AG09309 (cell line): ENCODE measurements around the gene ACTG2.

Experiments
- DNase-seq: peaks from one replicate; pipeline ENCODE4 v3.0.0-alpha.2; 2010; ENCODE audit warnings: low read depth
- H3K4me3 ChIP-seq: 2 replicates; pipeline ENCODE4 v1.5.1; 2011; ENCODE audit warnings: mild to moderate bottlenecking, low read depth, low read length, moderate library complexity; ENCODE audit not compliant: control insufficient read depth
- TF ChIP-seq, protein P1 (sequence below): IDR thresholded peaks from 2 replicates; pipeline ENCODE4 v1.5.1; 2011; ENCODE audit warnings: mild to moderate bottlenecking, low read depth, low read length, inconsistent platforms; ENCODE audit not compliant: insufficient read depth, control insufficient read depth; ENCODE audit errors: missing control alignments

ACTG2 gene

GRCh38 chr2:73942664-73943063 is 49.9 kb downstream of the ACTG2 start:
- TF ChIP-seq, protein P1, sequence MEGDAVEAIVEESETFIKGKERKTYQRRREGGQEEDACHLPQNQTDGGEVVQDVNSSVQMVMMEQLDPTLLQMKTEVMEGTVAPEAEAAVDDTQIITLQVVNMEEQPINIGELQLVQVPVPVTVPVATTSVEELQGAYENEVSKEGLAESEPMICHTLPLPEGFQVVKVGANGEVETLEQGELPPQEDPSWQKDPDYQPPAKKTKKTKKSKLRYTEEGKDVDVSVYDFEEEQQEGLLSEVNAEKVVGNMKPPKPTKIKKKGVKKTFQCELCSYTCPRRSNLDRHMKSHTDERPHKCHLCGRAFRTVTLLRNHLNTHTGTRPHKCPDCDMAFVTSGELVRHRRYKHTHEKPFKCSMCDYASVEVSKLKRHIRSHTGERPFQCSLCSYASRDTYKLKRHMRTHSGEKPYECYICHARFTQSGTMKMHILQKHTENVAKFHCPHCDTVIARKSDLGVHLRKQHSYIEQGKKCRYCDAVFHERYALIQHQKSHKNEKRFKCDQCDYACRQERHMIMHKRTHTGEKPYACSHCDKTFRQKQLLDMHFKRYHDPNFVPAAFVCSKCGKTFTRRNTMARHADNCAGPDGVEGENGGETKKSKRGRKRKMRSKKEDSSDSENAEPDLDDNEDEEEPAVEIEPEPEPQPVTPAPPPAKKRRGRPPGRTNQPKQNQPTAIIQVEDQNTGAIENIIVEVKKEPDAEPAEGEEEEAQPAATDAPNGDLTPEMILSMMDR: no peak
- no peak overlapping the region for H3K4me3 ChIP-seq
- no peak for DNase-seq

GRCh38 chr2:73944714-73945113 is 51.9 kb downstream of the ACTG2 start:
- no peak for DNase-seq
- no peak overlapping the region for H3K4me3 ChIP-seq
- TF ChIP-seq, protein P1: no peak

GRCh38 chr2:73946215-73946614 is 53.4 kb downstream of the ACTG2 start:
- no peak overlapping the region for H3K4me3 ChIP-seq
- no peak for DNase-seq
- TF ChIP-seq, protein P1: no peak

GRCh38 chr2:73946666-73947065 is 53.9 kb downstream of the ACTG2 start:
- H3K4me3 ChIP-seq: no peak overlapping the region
- TF ChIP-seq, protein P1: no peak
- DNase-seq: no peak

- TF ChIP-seq, protein P1: no peak
- H3K4me3 ChIP-seq: no peak overlapping the region
- no peak for DNase-seq
These were observed 54.7 kb downstream of the ACTG2 start for GRCh38 chr2:73947412-73948018.

GRCh38 chr2:73949802-73950201 is 57.0 kb downstream of the ACTG2 start:
- DNase-seq: no peak
- TF ChIP-seq, protein P1: no peak
- no peak overlapping the region for H3K4me3 ChIP-seq
